Prostate gland (tissue), 2 donors: Measurements from ENCODE around the gene RNF169. TPM values are rescaled to one million over a fixed set of nuclear protein-coding genes. Genes with fewer than 3 reads are reported as not detected.
"Not testable (repeated sequence)": the region's sequence is repeated elsewhere in the genome, so short reads cannot be mapped to it uniquely, and the experiment has no call there.

Source experiments
- DNase-seq: peaks from one replicate; pipeline ENCODE4 v3.0.0-alpha.2; 2019; ENCODE audit warnings: low spot score
- H3K27ac ChIP-seq, 2 donors: fragments of 200-600 bp; sonication (generic); 2 replicates each; pipeline ENCODE4 v1.5.1; 2017 to 2019
- H3K27me3 ChIP-seq: fragments of 200-600 bp; sonication (generic); replicated peaks from 2 replicates; pipeline ENCODE4 v1.5.1; 2019; ENCODE audit not compliant: insufficient read depth
- H3K36me3 ChIP-seq, 2 donors: fragments of 200-600 bp; sonication (generic); 1 replicate in 1 of 2; 2 replicates in 1 of 2; pipeline versions ENCODE4 v1.5.1 to v1.8.1; 2017 to 2019
- H3K4me1 ChIP-seq: fragments of 200-600 bp; sonication (generic); replicated peaks from 2 replicates; pipeline ENCODE4 v1.5.1; 2019
- H3K4me3 ChIP-seq, 2 donors: fragments of 200-600 bp; sonication (generic); 2 replicates each; pipeline ENCODE4 v1.5.1; 2017 to 2019
- H3K9me3 ChIP-seq: fragments of 200-600 bp; sonication (generic); 2 replicates; pipeline ENCODE4 v1.5.1; 2017
- CTCF ChIP-seq, 4 experiments: fragments of 200-600 bp in 2 of 4; fragments of 450-650 bp in 2 of 4; sonication (generic) in 2 of 4; IDR thresholded peaks; 1 replicate in 3 of 4; 2 replicates in 1 of 4; pipeline ENCODE4 v1.5.1; 2016 to 2019; ENCODE audit warnings: antibody characterized with exemption in 4 of 4, mild to moderate bottlenecking in 2 of 4, moderate library complexity in 2 of 4
- POLR2A ChIP-seq: fragments of 450-650 bp; IDR thresholded peaks from one replicate; pipeline ENCODE4 v1.6.1; 2016; ENCODE audit warnings: antibody characterized with exemption, mild to moderate bottlenecking
- POLR2AphosphoS5 ChIP-seq: sonication (generic); formaldehyde crosslinking; IDR thresholded peaks from one replicate; pipeline ENCODE4 v1.6.1; 2017; ENCODE audit warnings: antibody characterized with exemption
- WGBS: methylation state at CpG from one replicate; pipeline ENCODE4 v1.1.5; 2018; 5-methylcytosine and 5-hydroxymethylcytosine counted together
- intact Hi-C: fragments of 100-400 bp; cut with DNase I; formaldehyde crosslinking; loops from one replicate; pipeline ENCODE4 v1.14.2; 2022
- total RNA-seq, 2 donors: library from RNA; depleted of rRNA; stranded (reverse); fragments of >200 nt; gene quantifications; one replicate each; pipeline ENCODE4 v1.1.0, GENCODE V29; 2016

Gene RNF169
- total RNA-seq, 2 donors from 2014 or later: 19.7 to 21.2 TPM

- Histone ChIP-seq H3K36me3 (no peaks in the 10 kb centered on the region), H3K27me3 (no peaks in the 10 kb centered on the region), H3K4me3 (no peak overlapping the region), H3K4me1 (no peaks in the 10 kb centered on the region), H3K9me3 (no peaks in the 10 kb centered on the region), H3K27ac (no peak overlapping the region)
- intact Hi-C loops: no loop called here
- no peak for DNase-seq
- no peak for TF ChIP-seq POLR2AphosphoS5
- no peak for TF ChIP-seq POLR2A
- no peak for TF ChIP-seq CTCF (IDR thresholded peaks at IDR 0.05)
These were observed 5.0 kb upstream of the RNF169 start for GRCh38 chr11:74743640-74744039.

- TF ChIP-seq CTCF (IDR thresholded peaks at IDR 0.05) (no peak), POLR2AphosphoS5 (no peak), POLR2A (no peak)
- 47% methylated on average over 4 of the region's 4 CpGs for WGBS
- DNase-seq: no peak
- Histone ChIP-seq H3K4me3 (no peak overlapping the region), H3K4me1 (no peaks in the 10 kb centered on the region), H3K9me3 (no peaks in the 10 kb centered on the region), H3K27ac (no peak overlapping the region), H3K27me3 (no peaks in the 10 kb centered on the region), H3K36me3 (no peaks in the 10 kb centered on the region)
- intact Hi-C loops: no loop called here
These were observed 4.4 kb upstream of the RNF169 start for GRCh38 chr11:74744277-74744676.

GRCh38 chr11:74746868-74747267 lies 1.8 kb upstream of the RNF169 start:
- TF ChIP-seq POLR2A: no peak
- TF ChIP-seq CTCF (IDR thresholded peaks at IDR 0.05): no peak
- TF ChIP-seq POLR2AphosphoS5: no peak
- no peaks in the 10 kb centered on the region for H3K27me3 ChIP-seq
- no peak for DNase-seq
- H3K36me3 ChIP-seq: no peaks in the 10 kb centered on the region
- no peaks in the 10 kb centered on the region for H3K9me3 ChIP-seq
- H3K4me1 ChIP-seq: no peaks in the 10 kb centered on the region
- intact Hi-C loops: no loop called here
- 93% methylated on average over 3 of the region's 3 CpGs for WGBS
- no peak overlapping the region for H3K4me3 ChIP-seq
- no peak overlapping the region for H3K27ac ChIP-seq

- Histone ChIP-seq H3K27ac (peak overlapping the region; percentile 92 to 94), H3K4me1 (no peaks in the 10 kb centered on the region), H3K4me3 (peak overlapping the region; percentile 86 to 96), H3K27me3 (no peaks in the 10 kb centered on the region), H3K9me3 (no peaks in the 10 kb centered on the region), H3K36me3 (no peaks in the 10 kb centered on the region)
- intact Hi-C loops: no loop called here
- 0% methylated on average over 35 of the region's 63 CpGs for WGBS
- TF ChIP-seq POLR2AphosphoS5 (no peak), CTCF (IDR thresholded peaks at IDR 0.05) (no peak), POLR2A (no peak)
- DNase-seq: peak; percentile 27
These were observed 697 bp downstream of the RNF169 start for GRCh38 chr11:74749127-74749964.

GRCh38 chr11:74749965-74750296 lies 1.3 kb downstream of the RNF169 start:
- H3K4me1 ChIP-seq: no peaks in the 10 kb centered on the region
- no peak for TF ChIP-seq POLR2AphosphoS5
- H3K4me3 ChIP-seq: peak overlapping the region; percentile 86 to 96
- H3K27me3 ChIP-seq: no peaks in the 10 kb centered on the region
- H3K9me3 ChIP-seq: no peaks in the 10 kb centered on the region
- H3K27ac ChIP-seq: no peak overlapping the region
- no peaks in the 10 kb centered on the region for H3K36me3 ChIP-seq
- DNase-seq: no peak
- 7% methylated on average over 2 of the region's 2 CpGs for WGBS
- intact Hi-C loops: no loop called here

- H3K4me3 ChIP-seq, H3K4me1 ChIP-seq, intact Hi-C loops, DNase-seq, H3K27ac ChIP-seq, H3K36me3 ChIP-seq, H3K9me3 ChIP-seq, H3K27me3 ChIP-seq: not testable (repeated sequence)
- 96% methylated on average over 14 of the region's 14 CpGs for WGBS
These were observed 1.9 kb downstream of the RNF169 start for GRCh38 chr11:74750598-74750997.
